NCI-H774 (cell line): ENCODE measurements around the gene MBOAT2.
"Not testable (repeated sequence)": the region's sequence is repeated elsewhere in the genome, so short reads cannot be mapped to it uniquely, and the experiment has no call there.

Experiments
- DNase-seq: peaks from one replicate; lab custom pipeline; 2025; lab: John Stamatoyannopoulos, UW

MBOAT2 gene, protein sequence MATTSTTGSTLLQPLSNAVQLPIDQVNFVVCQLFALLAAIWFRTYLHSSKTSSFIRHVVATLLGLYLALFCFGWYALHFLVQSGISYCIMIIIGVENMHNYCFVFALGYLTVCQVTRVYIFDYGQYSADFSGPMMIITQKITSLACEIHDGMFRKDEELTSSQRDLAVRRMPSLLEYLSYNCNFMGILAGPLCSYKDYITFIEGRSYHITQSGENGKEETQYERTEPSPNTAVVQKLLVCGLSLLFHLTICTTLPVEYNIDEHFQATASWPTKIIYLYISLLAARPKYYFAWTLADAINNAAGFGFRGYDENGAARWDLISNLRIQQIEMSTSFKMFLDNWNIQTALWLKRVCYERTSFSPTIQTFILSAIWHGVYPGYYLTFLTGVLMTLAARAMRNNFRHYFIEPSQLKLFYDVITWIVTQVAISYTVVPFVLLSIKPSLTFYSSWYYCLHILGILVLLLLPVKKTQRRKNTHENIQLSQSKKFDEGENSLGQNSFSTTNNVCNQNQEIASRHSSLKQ

DNA sequence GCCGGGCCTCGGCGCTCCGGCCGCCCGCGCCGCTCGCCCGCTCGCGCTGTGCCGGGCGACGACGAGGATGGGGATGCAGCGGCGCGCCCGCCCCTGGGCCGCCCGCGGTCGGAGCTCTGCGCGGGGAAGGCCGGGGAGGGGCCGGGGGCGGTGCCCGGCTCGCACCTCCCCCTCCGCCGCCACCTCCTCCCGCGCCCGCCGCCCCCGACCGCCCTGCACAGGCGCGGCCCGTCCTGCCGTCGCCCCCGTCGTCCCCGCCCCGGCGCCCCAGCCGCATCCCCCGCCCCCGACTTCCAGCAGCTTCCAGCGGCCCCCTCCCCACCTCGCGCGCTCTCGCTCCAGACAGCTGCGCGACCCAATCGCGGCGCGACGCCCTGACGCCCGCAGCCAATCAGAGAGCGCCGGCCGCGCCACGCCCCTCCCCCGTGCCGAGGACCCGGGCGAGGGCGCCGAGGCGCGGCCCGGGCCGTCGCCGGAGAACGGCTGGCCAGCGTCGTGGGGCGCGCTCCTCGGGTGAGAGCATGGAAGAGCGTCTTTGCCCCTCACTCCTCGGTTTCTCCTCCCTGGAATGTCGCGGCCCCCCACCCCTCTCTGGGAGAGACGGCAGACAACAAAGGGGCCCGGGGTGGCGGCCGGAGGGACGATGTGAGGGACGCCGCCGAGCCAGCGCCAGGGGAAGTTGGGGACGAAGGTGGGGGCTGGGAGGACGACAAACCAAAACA lies at the start of gene MBOAT2:
Gene MBOAT2 (minus strand): TSS at position 69 of the 722 bp plus-strand sequence. CDS start 70 bp downstream, outside the sequence.
- peak; percentile 93 for DNase-seq

DNA sequence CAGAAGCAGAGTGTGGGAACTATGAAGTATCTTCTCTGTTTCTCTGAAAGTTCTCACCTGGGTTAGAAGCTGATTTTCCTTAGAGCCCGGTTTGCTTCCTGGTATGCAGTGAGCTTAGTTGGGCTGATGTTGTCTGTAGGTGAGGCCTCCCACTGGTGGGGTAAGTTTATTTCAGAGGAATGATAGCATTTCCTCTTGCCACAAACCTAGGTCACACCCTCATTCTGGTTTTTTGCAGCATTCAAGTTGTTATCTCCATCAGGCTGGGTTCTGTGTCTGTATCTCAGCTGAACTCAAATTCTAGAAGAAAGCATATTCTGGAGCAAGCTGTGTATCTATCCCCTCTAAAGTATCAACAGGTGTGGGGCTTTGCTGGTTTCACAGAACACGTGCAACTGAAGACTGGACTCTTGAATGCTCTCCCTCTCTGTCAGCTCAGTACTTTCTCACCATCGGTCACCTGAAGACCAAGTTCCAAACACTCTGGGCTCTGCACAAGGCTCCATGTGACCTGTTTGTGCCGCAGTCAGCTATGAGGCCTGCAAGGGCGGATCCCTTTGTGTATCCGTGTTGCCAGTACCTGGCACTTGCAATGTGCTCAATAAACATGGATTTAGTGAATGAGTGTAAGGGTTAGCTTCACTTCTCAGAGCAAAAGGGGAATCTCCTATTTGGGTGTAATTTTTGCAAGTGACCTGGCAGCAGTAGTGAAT lies 49.5 kb upstream of the MBOAT2 start:
- no peak for DNase-seq

GRCh38 chr2:9051451-9051850 lies 48.0 kb upstream of the MBOAT2 start:
- DNase-seq, result not testable (repeated sequence)

DNA sequence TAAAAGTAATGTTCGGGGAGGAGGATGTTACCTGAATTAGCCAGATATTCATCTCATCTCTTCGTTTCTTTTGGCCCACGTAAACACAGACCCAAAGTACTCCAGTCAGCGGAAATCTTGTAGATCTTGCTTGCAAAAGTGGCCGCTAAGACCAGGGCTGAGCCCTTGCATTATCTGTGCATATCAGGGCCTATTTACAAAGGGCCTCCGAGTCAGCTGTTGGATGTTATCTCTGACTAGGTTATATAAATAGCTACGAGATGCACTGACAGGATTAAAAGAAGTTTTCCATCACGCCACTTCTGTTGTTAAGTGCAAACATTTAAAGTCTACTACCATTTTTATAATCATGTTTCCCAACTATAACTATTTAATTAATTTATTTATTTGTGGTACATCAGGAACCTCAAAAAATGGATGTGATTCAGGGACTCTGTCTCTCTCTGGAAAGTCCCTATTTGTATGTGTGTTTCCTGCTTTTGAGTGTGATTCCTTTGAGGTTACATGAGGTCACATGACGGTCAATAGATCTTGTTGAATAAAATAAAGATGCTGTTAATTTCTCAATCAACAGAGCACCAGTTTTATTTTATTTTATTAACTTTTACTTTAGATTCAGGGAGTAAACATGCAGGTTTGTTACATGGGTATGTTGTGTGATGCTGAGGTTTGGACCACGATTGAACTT lies 46.8 kb upstream of the MBOAT2 start:
- DNase-seq, result no peak

DNA sequence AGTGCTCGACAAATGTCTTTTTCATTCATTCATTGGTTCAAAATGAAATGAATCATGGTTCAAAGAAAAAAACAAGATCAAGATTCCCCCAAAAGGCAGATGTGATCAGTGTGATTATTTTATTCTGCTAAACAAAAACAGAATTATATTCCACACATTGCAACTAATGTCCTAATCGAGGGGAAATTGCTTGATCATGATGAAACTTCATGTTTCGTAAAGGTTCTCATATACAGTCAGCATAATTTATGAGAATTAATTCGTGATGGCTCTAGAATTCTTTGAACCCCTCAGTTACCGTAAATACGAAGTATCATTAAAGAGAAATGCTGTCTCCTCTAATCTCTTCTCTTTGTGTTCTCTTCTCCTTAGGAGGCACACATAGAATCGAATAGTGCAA lies 42.1 kb upstream of the MBOAT2 start:
- no peak for DNase-seq

DNA sequence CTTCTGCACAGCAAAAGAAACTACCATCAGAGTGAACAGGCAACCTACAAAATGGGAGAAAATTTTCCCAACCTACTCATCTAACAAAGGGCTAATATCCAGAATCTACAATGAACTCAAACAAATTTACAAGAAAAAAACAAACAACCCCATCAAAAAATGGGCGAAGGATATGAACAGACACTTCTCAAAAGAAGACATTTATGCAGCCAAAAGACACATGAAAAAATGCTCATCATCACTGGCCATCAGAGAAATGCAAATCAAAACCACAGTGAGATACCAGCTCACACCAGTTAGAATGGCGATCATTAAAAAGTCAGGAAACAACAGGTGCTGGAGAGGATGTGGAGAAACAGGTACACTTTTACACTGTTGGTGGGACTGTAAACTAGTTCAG lies 40.0 kb upstream of the MBOAT2 start:
- DNase-seq, result not testable (repeated sequence)

- DNase-seq, result no peak
These were observed 33.7 kb upstream of the MBOAT2 start for GRCh38 chr2:9037166-9037565.

DNA sequence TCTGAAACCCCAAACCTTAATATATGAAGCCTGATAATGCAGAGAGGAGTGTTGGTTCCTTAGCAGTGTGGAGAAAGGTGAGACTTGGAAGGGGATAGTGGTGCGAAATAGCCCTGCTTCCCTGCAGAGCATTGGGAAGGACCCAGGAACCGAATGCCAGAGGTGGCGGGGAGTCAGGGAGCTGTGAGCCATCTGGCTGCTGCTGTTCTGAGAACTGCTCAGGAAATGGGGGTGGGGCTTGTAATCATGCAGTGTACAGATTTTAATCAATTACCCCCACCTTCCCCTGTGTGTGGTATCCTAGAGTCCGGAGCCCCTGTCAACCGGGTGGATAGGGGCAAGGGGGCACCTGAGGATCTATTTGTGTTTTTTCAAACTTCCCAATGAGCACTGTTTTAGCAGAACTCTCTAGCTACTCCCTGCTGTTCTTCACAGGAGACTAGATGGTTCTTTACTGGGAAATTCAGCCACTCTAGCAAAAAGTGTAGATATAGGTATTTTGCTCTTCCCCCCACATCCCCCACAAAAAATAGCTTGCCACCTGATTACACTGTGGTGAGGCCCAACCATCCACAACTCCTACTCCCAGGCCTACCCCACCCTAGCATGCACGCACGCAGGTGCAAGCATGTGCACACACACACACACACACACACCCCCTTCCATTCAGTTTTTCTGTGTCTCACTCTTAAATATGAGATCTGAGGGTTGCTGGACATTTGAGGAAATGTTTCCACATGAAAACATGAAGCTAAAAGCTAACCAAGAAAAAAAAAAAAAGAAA lies 30.1 kb upstream of the MBOAT2 start:
- DNase-seq, result peak; percentile 2

GRCh38 chr2:9032536-9033255 lies 29.2 kb upstream of the MBOAT2 start:
- DNase-seq, result peak; percentile 46

DNA sequence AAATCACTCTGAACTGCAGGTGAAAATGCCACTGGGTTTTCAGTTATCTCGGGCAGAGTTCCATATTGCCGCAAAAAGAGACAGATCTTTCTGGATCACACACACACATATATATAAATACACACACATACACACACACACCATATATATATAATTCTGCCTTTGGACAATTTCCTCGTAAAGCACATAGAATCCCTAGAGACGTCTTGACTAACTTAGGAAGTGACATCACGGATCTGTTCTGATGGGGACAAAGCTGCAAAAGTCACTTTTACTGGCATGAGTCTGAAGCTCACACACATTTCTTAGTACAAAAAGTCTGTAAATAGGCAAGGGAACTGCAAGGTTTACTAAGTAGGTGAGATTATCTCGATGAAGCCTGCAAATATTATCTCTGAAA lies 28.6 kb upstream of the MBOAT2 start:
- no peak for DNase-seq

GRCh38 chr2:9031246-9031645 lies 27.8 kb upstream of the MBOAT2 start:
- DNase-seq, result no peak

DNA sequence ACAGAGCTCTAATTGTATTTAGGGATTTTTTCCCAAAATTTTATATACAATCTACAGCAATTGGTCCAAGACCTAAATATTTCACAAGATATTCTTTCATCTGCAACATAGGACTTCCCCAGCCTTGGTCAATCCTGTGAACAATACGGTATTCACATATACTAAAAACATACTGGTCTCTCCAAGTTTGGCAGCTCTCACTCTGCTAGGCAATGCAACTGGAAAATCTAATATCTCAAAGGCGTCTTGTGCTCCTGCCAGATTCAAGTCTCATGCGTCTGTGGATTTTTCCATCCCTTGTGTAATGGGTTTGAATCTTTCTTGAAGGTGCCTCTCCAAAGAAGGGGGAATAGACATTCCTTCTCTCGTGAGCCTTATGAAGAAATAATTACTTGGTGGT lies 27.4 kb upstream of the MBOAT2 start:
- no peak for DNase-seq

- DNase-seq, result no peak
These were observed 26.7 kb upstream of the MBOAT2 start for GRCh38 chr2:9030190-9030589.

DNA sequence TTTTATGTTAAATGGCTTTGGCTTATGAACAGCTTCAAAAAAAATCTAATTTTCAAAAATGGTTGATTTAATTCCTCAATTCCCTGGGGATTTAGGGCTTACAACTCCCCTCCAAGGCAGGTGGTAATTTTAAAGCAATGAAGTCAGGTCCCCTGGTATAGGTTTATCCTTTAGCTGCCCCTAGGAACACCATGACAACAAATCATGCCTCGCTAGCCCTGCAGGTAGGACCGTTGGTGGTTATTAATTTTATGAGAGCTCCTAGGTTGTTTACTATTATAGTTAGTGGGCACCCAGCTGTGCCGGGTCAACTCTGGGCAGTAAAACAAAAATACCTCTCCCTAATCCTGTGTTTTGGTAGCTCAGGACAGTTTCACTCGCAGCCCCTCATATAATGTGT lies 26.2 kb upstream of the MBOAT2 start:
- peak; percentile 11 for DNase-seq

GRCh38 chr2:9027884-9028283 lies 24.4 kb upstream of the MBOAT2 start:
- no peak for DNase-seq

DNA sequence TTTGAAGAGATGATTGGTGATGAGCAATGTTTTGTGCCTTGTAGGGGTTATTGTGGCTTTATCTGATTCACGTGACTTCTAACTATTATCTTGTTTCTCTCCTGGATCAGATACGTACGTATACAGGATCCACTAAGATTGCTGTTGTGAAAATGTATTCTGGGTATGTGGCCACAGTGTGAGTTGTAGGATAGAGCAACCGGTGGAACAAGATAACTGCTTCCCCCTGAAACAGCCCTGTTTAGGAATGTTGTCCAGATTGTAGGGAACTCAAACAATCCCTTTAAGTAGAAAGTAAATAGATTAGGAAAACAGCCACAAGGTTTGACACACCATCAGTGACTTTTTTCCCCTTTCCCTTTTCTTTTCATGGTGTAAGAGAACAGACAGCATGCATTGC lies 22.3 kb upstream of the MBOAT2 start:
- DNase-seq, result no peak

GRCh38 chr2:9024575-9024974 lies 21.1 kb upstream of the MBOAT2 start:
- DNase-seq, result no peak

- DNase-seq, result no peak
These were observed 18.2 kb upstream of the MBOAT2 start for GRCh38 chr2:9021563-9022211.

GRCh38 chr2:9020267-9020666 lies 16.8 kb upstream of the MBOAT2 start:
- no peak for DNase-seq

GRCh38 chr2:9018534-9018933 lies 15.1 kb upstream of the MBOAT2 start:
- DNase-seq, result no peak
